Measurements from ENCODE around the gene MYRFL. TPM values are rescaled to one million over a fixed set of nuclear protein-coding genes. Genes with fewer than 3 reads are reported as not detected.

The MYRFL gene
- total RNA-seq, 1 experiment from 2014 or later, result 0.16 TPM

GRCh38 chr12:69886715-69887114 is 61.7 kb downstream of the MYRFL start:
- no peaks in the 10 kb centered on the region for H3K4me1 Mint-ChIP-seq (ENCODE audit: low read depth, unreplicated experiment)
- CTCF ChIA-PET, result no interaction called here
- no TSS peak for BruUV-seq (replicated peaks)

GRCh38 chr12:69888901-69889300 is 63.9 kb downstream of the MYRFL start:
- no peaks in the 10 kb centered on the region for H3K9me3 ChIP-seq
- Mint-ChIP-seq H3K4me1 (ENCODE audit: low read depth, unreplicated experiment) (no peaks in the 10 kb centered on the region), H3K27ac (ENCODE audit: unreplicated experiment) (no peak overlapping the region), H3K36me3 (ENCODE audit: insufficient read depth, unreplicated experiment) (no peaks in the 10 kb centered on the region), H3K9me3 (ENCODE audit: unreplicated experiment) (no peaks in the 10 kb centered on the region), H3K4me3 (ENCODE audit: unreplicated experiment) (no peak overlapping the region), H3K27me3 (ENCODE audit: insufficient read depth, unreplicated experiment) (peaks cover 5% of the 10 kb centered on the region)
- BruUV-seq (replicated peaks), result no TSS peak
- ChIA-PET POLR2A (no interaction called here), CTCF (no interaction called here)
- no peaks in the 10 kb centered on the region for H3K4me1 ChIP-seq
- no peak for TF ChIP-seq CTCF (IDR thresholded peaks at IDR 0.05; ENCODE audit: insufficient read depth in 1 of 2, low read depth in 1 of 2, low read length in 1 of 2, severe bottlenecking in 1 of 2, unreplicated experiment in 1 of 2)
- no peak for DNase-seq
- H3K27me3 ChIP-seq (replicated peaks; ENCODE audit: control insufficient read depth, insufficient read depth, low read length), result no peaks in the 10 kb centered on the region; the same call in 1 of the 2 replicates
- intact Hi-C loops (cut with micrococcal nuclease; ENCODE audit: unreplicated experiment), result no loop called here
- H3K36me3 ChIP-seq (ENCODE audit: control insufficient read depth, insufficient read depth, low read length), result no peaks in the 10 kb centered on the region
- H3K4me3 ChIP-seq (ENCODE audit: low read depth, low read length), result no peak overlapping the region

More at GRCh38 chr12:69886715-69887114, 61.7 kb downstream of the MYRFL start:
- H3K27ac Mint-ChIP-seq (ENCODE audit: unreplicated experiment), result no peak overlapping the region
- H3K36me3 Mint-ChIP-seq (ENCODE audit: insufficient read depth, unreplicated experiment), result no peaks in the 10 kb centered on the region
- no peak overlapping the region for H3K4me3 ChIP-seq (ENCODE audit: low read depth, low read length)
- POLR2A ChIA-PET, result no interaction called here
- no peaks in the 10 kb centered on the region for H3K9me3 ChIP-seq
- no peak for TF ChIP-seq CTCF (IDR thresholded peaks at IDR 0.05; ENCODE audit: insufficient read depth in 1 of 2, low read depth in 1 of 2, low read length in 1 of 2, severe bottlenecking in 1 of 2, unreplicated experiment in 1 of 2)
- DNase-seq, result no peak
- peaks cover 9% of the 10 kb centered on the region for H3K27me3 Mint-ChIP-seq (ENCODE audit: insufficient read depth, unreplicated experiment)
- H3K27me3 ChIP-seq (replicated peaks; ENCODE audit: control insufficient read depth, insufficient read depth, low read length), result no peaks in the 10 kb centered on the region; the same call in 1 of the 2 replicates
- no peaks in the 10 kb centered on the region for H3K9me3 Mint-ChIP-seq (ENCODE audit: unreplicated experiment)
- H3K36me3 ChIP-seq (ENCODE audit: control insufficient read depth, insufficient read depth, low read length), result no peaks in the 10 kb centered on the region
- intact Hi-C loops (cut with micrococcal nuclease; ENCODE audit: unreplicated experiment), result no loop called here
- no peaks in the 10 kb centered on the region for H3K4me1 ChIP-seq
- no peak overlapping the region for H3K4me3 Mint-ChIP-seq (ENCODE audit: unreplicated experiment)

GRCh38 chr12:69894800-69895383 is 69.9 kb downstream of the MYRFL start:
- H3K27me3 Mint-ChIP-seq (ENCODE audit: insufficient read depth, unreplicated experiment), result no peaks in the 10 kb centered on the region
- no peaks in the 10 kb centered on the region for H3K36me3 Mint-ChIP-seq (ENCODE audit: insufficient read depth, unreplicated experiment)
- BruUV-seq (replicated peaks), result no TSS peak
- TF ChIP-seq CTCF (IDR thresholded peaks at IDR 0.05; ENCODE audit: insufficient read depth in 1 of 2, low read depth in 1 of 2, low read length in 1 of 2, severe bottlenecking in 1 of 2, unreplicated experiment in 1 of 2), result no peak
- H3K4me1 Mint-ChIP-seq (ENCODE audit: low read depth, unreplicated experiment), result no peaks in the 10 kb centered on the region
- no peak overlapping the region for H3K4me3 Mint-ChIP-seq (ENCODE audit: unreplicated experiment)
- H3K9me3 ChIP-seq, result no peaks in the 10 kb centered on the region
- H3K4me1 ChIP-seq, result no peaks in the 10 kb centered on the region
- H3K27ac Mint-ChIP-seq (ENCODE audit: unreplicated experiment), result no peak overlapping the region
- H3K27me3 ChIP-seq (replicated peaks; ENCODE audit: control insufficient read depth, insufficient read depth, low read length), result no peaks in the 10 kb centered on the region
- no peaks in the 10 kb centered on the region for H3K36me3 ChIP-seq (ENCODE audit: control insufficient read depth, insufficient read depth, low read length)
- DNase-seq, result no peak
- H3K4me3 ChIP-seq (ENCODE audit: low read depth, low read length), result no peak overlapping the region
- CTCF ChIA-PET, result no interaction called here
- intact Hi-C loops (cut with micrococcal nuclease; ENCODE audit: unreplicated experiment), result no loop called here
- POLR2A ChIA-PET, result no interaction called here
- no peaks in the 10 kb centered on the region for H3K9me3 Mint-ChIP-seq (ENCODE audit: unreplicated experiment)

Measured in Caco-2 (cell line).